ENCODE results near the gene PTPN1.
A peak's percentile ranks its signal among the peaks of the same experiment; 100 is the strongest.

PTPN1 gene

GRCh38 chr20:50621068-50621665 lies 111.0 kb downstream of the PTPN1 start:
- no peak for TF ChIP-seq CTCF (IDR thresholded peaks at IDR 0.05; ENCODE audit: extremely low read depth, insufficient read depth, missing control alignments)
- in situ Hi-C loops (cut with MboI; ENCODE audit: low pct_unique_long_range_greater_than_20kb, low sequenced_read_pairs, unreplicated experiment) = no loop called here
- DNase-seq (ENCODE audit: low spot score) = no peak

GRCh38 chr20:50624351-50625016 lies 114.3 kb downstream of the PTPN1 start:
- TF ChIP-seq CTCF (IDR thresholded peaks at IDR 0.05; ENCODE audit: extremely low read depth, insufficient read depth, missing control alignments) = no peak
- in situ Hi-C loops (cut with MboI; ENCODE audit: low pct_unique_long_range_greater_than_20kb, low sequenced_read_pairs, unreplicated experiment) = no loop called here
- DNase-seq (ENCODE audit: low spot score) = no peak

- in situ Hi-C loops (cut with MboI; ENCODE audit: low pct_unique_long_range_greater_than_20kb, low sequenced_read_pairs, unreplicated experiment) = no loop called here
- DNase-seq (ENCODE audit: low spot score) = no peak
- TF ChIP-seq CTCF (IDR thresholded peaks at IDR 0.05; ENCODE audit: extremely low read depth, insufficient read depth, missing control alignments) = peak; percentile 49
Measured at GRCh38 chr20:50625986-50626677, 115.9 kb downstream of the PTPN1 start.

GRCh38 chr20:50627747-50628146 lies 117.6 kb downstream of the PTPN1 start:
- no peak for DNase-seq (ENCODE audit: low spot score)
- TF ChIP-seq CTCF (IDR thresholded peaks at IDR 0.05; ENCODE audit: extremely low read depth, insufficient read depth, missing control alignments) = no peak
- in situ Hi-C loops (cut with MboI; ENCODE audit: low pct_unique_long_range_greater_than_20kb, low sequenced_read_pairs, unreplicated experiment) = no loop called here

- no peak for DNase-seq (ENCODE audit: low spot score)
- no peak for TF ChIP-seq CTCF (IDR thresholded peaks at IDR 0.05; ENCODE audit: extremely low read depth, insufficient read depth, missing control alignments)
- in situ Hi-C loops (cut with MboI; ENCODE audit: low pct_unique_long_range_greater_than_20kb, low sequenced_read_pairs, unreplicated experiment) = no loop called here
Measured at GRCh38 chr20:50628332-50628731, 118.1 kb downstream of the PTPN1 start.

- in situ Hi-C loops (cut with MboI; ENCODE audit: low pct_unique_long_range_greater_than_20kb, low sequenced_read_pairs, unreplicated experiment) = no loop called here
- no peak for DNase-seq (ENCODE audit: low spot score)
- TF ChIP-seq CTCF (IDR thresholded peaks at IDR 0.05; ENCODE audit: extremely low read depth, insufficient read depth, missing control alignments) = no peak
Measured at GRCh38 chr20:50628853-50629669, 118.9 kb downstream of the PTPN1 start.
